HepG2 (cell line): ENCODE data around the gene MBLAC2. TPM values are rescaled to one million over a fixed set of nuclear protein-coding genes. Genes with fewer than 3 reads are reported as not detected.

Experiments
- ATF1 ChIP-seq: IDR thresholded peaks from 2 replicates; pipeline ENCODE4 v1.6.1; 2016; ENCODE audit warnings: mild to moderate bottlenecking, control low read depth
- CBFB ChIP-seq: sonication (generic); formaldehyde crosslinking; IDR thresholded peaks from 2 replicates; pipeline ENCODE4 v1.4.0; 2020; ENCODE audit warnings: missing genetic modification reagents
- DZIP1 ChIP-seq: sonication (generic); formaldehyde crosslinking; IDR thresholded peaks from 2 replicates; pipeline ENCODE4 v1.5.0; 2020; ENCODE audit warnings: mild to moderate bottlenecking, missing genetic modification reagents
- ETV5 ChIP-seq: IDR thresholded peaks from 2 replicates; pipeline ENCODE4 v1.6.1; 2018; ENCODE audit warnings: missing biosample characterization, missing genetic modification reagents, inconsistent platforms, borderline replicate concordance
- FOXM1 ChIP-seq: sonication (generic); formaldehyde crosslinking; IDR thresholded peaks from 2 replicates; pipeline ENCODE4 v1.5.0; 2020; ENCODE audit warnings: missing genetic modification reagents
- HOXA5 ChIP-seq: sonication (generic); formaldehyde crosslinking; IDR thresholded peaks from 2 replicates; pipeline ENCODE4 v1.4.0; 2020; ENCODE audit warnings: missing genetic modification reagents
- JARID2 ChIP-seq: sonication (generic); formaldehyde crosslinking; IDR thresholded peaks from 2 replicates; pipeline ENCODE4 v1.8.1; 2023; ENCODE audit warnings: missing genetic modification reagents, inconsistent platforms; ENCODE audit not compliant: insufficient replicate concordance
- KDM6A ChIP-seq: IDR thresholded peaks from 2 replicates; pipeline ENCODE4 v1.6.1; 2016; ENCODE audit warnings: low read depth
- KLF12 ChIP-seq: sonication (generic); formaldehyde crosslinking; IDR thresholded peaks from 2 replicates; pipeline ENCODE4 v1.4.0; 2020; ENCODE audit warnings: missing genetic modification reagents, borderline replicate concordance
- KMT2B ChIP-seq: IDR thresholded peaks from 2 replicates; pipeline ENCODE4 v1.6.1; 2016; ENCODE audit warnings: missing genetic modification reagents, missing compliant biosample characterization
- SAFB2 ChIP-seq: sonication (generic); formaldehyde crosslinking; IDR thresholded peaks from 2 replicates; pipeline ENCODE4 v1.5.1; 2020; ENCODE audit warnings: missing genetic modification reagents, low read depth, mild to moderate bottlenecking, borderline replicate concordance
- SMC3 ChIP-seq: IDR thresholded peaks from 2 replicates; pipeline ENCODE4 v1.6.1; 2011; ENCODE audit warnings: low read length, improper control_type of control experiment
- SRY ChIP-seq: sonication (generic); formaldehyde crosslinking; IDR thresholded peaks from 2 replicates; pipeline ENCODE4 v1.8.0; 2022; ENCODE audit warnings: mild to moderate bottlenecking, missing genetic modification reagents
- TAF1 ChIP-seq: sonication (generic); formaldehyde crosslinking; IDR thresholded peaks from 2 replicates; pipeline ENCODE4 v1.4.0; 2020; ENCODE audit warnings: missing genetic modification reagents
- ZEB1 ChIP-seq: IDR thresholded peaks from 2 replicates; pipeline ENCODE4 v1.6.1; 2012; ENCODE audit warnings: mild to moderate bottlenecking, low read depth, inconsistent platforms; ENCODE audit not compliant: insufficient replicate concordance
- ZMYM2 ChIP-seq: sonication (generic); formaldehyde crosslinking; IDR thresholded peaks from 2 replicates; pipeline ENCODE4 v1.8.0; 2022; ENCODE audit warnings: mild to moderate bottlenecking, missing genetic modification reagents
- ZNF331 ChIP-seq: sonication (generic); formaldehyde crosslinking; IDR thresholded peaks from 2 replicates; pipeline ENCODE4 v1.4.0; 2020; ENCODE audit warnings: missing genetic modification reagents
- ZNF496 ChIP-seq: sonication (generic); formaldehyde crosslinking; IDR thresholded peaks from 2 replicates; pipeline ENCODE4 v1.8.1; 2023; ENCODE audit warnings: mild to moderate bottlenecking, moderate library complexity, missing genetic modification reagents; ENCODE audit not compliant: insufficient replicate concordance
- ZNF543 ChIP-seq: sonication (generic); formaldehyde crosslinking; IDR thresholded peaks from 2 replicates; pipeline ENCODE4 v1.4.0; 2020; ENCODE audit warnings: mild to moderate bottlenecking, missing genetic modification reagents
- ZNF629 ChIP-seq: sonication (generic); formaldehyde crosslinking; conservative IDR thresholded peaks from 2 replicates; pipeline ENCODE4 v1.5.0; 2020; ENCODE audit warnings: missing genetic modification reagents
- ZNF749 ChIP-seq: sonication (generic); formaldehyde crosslinking; IDR thresholded peaks from 2 replicates; pipeline ENCODE4 v1.8.0; 2022; ENCODE audit warnings: mild to moderate bottlenecking, missing genetic modification reagents, moderate library complexity, borderline replicate concordance
- polyA plus RNA-seq, 8 experiments: library from polyadenylated mRNA; depleted of rRNA in 3 of 8; stranded (reverse) in 7 of 8; unstranded in 1 of 8; fragments of >200 nt; fragmentation: Illumina TruSeq in 4 of 8; extraction: Trizol in 4 of 8; gene quantifications; 2 replicates each; pipeline versions ENCODE4 v1.2.1 to v1.2.3, GENCODE V29; 2011 to 2016; ENCODE audit warnings: low read depth in 4 of 8, missing spikeins in 1 of 8, mixed read lengths in 1 of 8; ENCODE audit not compliant: insufficient read depth in 1 of 8
- total RNA-seq, 5 experiments: library from RNA; depleted of rRNA; stranded (reverse); fragments of >200 nt; fragmentation: Illumina TruSeq; extraction: Trizol; gene quantifications; 2 replicates each; pipeline ENCODE4 v1.2.3, GENCODE V29; 2016; ENCODE audit warnings: low read depth in 1 of 5
- TF ChIP-seq, protein P1 (sequence below): sonication (generic); formaldehyde crosslinking; IDR thresholded peaks from 2 replicates; pipeline ENCODE4 v1.8.1; 2023; ENCODE audit warnings: mild to moderate bottlenecking, missing genetic modification reagents
- TF ChIP-seq, protein P2 (sequence below): sonication (generic); formaldehyde crosslinking; IDR thresholded peaks from 2 replicates; pipeline ENCODE4 v1.5.0; 2020; ENCODE audit warnings: missing genetic modification reagents, mild to moderate bottlenecking, borderline replicate concordance

Gene MBLAC2
- total and polyA plus RNA-seq, 2 of the 13 experiments (the other 11 are each of a cell fraction or from before 2014, with no cell fraction given) = 2.9 to 4.1 TPM

DNA sequence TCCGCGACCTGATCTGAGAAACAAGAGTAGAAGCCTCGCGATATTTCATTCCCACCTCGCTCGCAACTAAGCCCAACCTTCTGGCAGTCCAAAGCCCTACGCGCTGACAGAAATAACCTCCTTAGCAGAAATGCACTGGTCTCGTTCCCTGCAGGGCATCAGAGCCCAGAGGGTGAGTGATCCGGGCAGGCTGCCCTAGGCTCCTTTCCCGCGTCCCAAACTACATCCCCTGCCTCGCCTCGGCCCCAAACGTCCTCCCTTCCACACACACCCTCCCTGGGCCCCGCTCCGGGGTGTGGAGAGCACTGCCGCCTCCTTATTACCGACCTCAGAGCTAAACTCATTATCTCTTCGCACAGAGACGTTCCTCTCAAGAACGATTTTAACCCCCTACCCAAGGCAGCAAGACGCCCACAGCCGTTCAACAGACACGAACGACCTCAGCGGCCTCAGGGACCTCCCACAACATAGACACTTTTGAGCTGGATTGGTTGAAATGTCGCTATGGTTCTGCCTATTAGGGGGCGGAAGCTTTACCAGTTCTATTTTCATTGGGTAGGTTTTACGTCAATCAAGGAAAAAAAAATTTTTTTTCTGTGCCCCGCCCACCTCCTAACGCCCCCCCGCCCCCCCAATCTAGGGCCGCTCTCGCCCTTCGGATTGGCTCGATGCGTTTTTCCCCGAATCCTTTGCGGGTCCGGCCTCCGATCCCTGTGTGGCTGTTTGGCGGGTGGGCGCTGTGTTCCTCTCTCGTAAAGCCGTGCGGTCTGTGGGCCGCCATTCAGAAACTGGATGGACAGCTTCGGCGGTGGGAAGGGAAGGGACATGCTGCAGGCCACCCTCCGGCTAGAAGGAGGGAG lies 65.0 kb downstream of the MBLAC2 start, which contains the start of gene CETN3 (continued):
- TF ChIP-seq CBFB (CRISPR knock-in tag) = peak; percentile 47; the same call in 1 of the 2 replicates
- TF ChIP-seq ZNF543 = peak; percentile 69; the same call in 1 of the 2 replicates
- TF ChIP-seq, protein P1, sequence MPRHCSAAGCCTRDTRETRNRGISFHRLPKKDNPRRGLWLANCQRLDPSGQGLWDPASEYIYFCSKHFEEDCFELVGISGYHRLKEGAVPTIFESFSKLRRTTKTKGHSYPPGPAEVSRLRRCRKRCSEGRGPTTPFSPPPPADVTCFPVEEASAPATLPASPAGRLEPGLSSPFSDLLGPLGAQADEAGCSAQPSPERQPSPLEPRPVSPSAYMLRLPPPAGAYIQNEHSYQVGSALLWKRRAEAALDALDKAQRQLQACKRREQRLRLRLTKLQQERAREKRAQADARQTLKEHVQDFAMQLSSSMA = no peak
- no peak for TF ChIP-seq JARID2 (CRISPR knock-in tag)
- TF ChIP-seq TAF1 (CRISPR knock-in tag) = peak; percentile 95
- peak; percentile 75; the same call in 1 of the 2 replicates for TF ChIP-seq HOXA5 (CRISPR knock-in tag)
- peak; percentile 57; the same call in 1 of the 2 replicates for TF ChIP-seq KLF12
- TF ChIP-seq KDM6A (CRISPR knock-in tag) = no peak
- peak; percentile 92 for TF ChIP-seq ZNF749
- TF ChIP-seq ZNF629 (CRISPR knock-in tag) = 0 out of 2 replicates have a peak, but pooled peaks have one; percentile 15
- TF ChIP-seq ZNF331 (CRISPR knock-in tag) = peak; percentile 81
- no peak for TF ChIP-seq DZIP1 (CRISPR knock-in tag)
- TF ChIP-seq FOXM1 = no peak
- TF ChIP-seq ZMYM2 (CRISPR knock-in tag) = no peak
- peak; percentile 89 for TF ChIP-seq KMT2B (CRISPR knock-in tag)
- no peak for TF ChIP-seq ZEB1
- TF ChIP-seq, protein P2, sequence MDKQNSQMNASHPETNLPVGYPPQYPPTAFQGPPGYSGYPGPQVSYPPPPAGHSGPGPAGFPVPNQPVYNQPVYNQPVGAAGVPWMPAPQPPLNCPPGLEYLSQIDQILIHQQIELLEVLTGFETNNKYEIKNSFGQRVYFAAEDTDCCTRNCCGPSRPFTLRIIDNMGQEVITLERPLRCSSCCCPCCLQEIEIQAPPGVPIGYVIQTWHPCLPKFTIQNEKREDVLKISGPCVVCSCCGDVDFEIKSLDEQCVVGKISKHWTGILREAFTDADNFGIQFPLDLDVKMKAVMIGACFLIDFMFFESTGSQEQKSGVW (CRISPR knock-in tag) = no peak
- no peak for TF ChIP-seq SRY (CRISPR knock-in tag)
- no peak for TF ChIP-seq ZNF496 (CRISPR knock-in tag)
- peak; percentile 24 for TF ChIP-seq ATF1 (CRISPR knock-in tag)
- peak; percentile 34; the same call in 1 of the 2 replicates for TF ChIP-seq ETV5 (CRISPR knock-in tag)
- TF ChIP-seq SMC3 = no peak
- TF ChIP-seq SAFB2 (CRISPR knock-in tag) = 0 out of 2 replicates have a peak, but pooled peaks have one; percentile 43
